Thyroid gland (tissue), 4 donors: ENCODE data around the gene OOSP3. TPM values are rescaled to one million over a fixed set of nuclear protein-coding genes. Genes with fewer than 3 reads are reported as not detected.

Experiments used
- DNase-seq, 2 donors: peaks; one replicate each; pipeline ENCODE4 v3.0.0-alpha.2; 2019
- H3K27ac ChIP-seq, 3 donors: fragments of 200-600 bp; sonication (generic); 1 replicate in 2 of 3; 2 replicates in 1 of 3; pipeline ENCODE4 v1.5.1; 2016 to 2019; ENCODE audit warnings: mild to moderate bottlenecking in 1 of 3, moderate library complexity in 1 of 3
- H3K27me3 ChIP-seq: fragments of 200-600 bp; sonication (generic); one replicate; pipeline ENCODE4 v1.5.1; 2019
- H3K36me3 ChIP-seq, 2 donors: fragments of 200-600 bp; sonication (generic); one replicate each; pipeline ENCODE4 v1.5.1; 2016 to 2019
- H3K4me1 ChIP-seq, 2 donors: fragments of 200-600 bp; sonication (generic); one replicate each; pipeline ENCODE4 v1.5.1; 2017 to 2019
- H3K4me3 ChIP-seq, 3 donors: fragments of 200-600 bp; sonication (generic); replicated peaks in 1 of 3; 1 replicate in 2 of 3; 2 replicates in 1 of 3; pipeline ENCODE4 v1.5.1; 2016; ENCODE audit warnings: mild to moderate bottlenecking in 1 of 3
- H3K9me3 ChIP-seq: fragments of 200-600 bp; sonication (generic); one replicate; pipeline ENCODE4 v1.5.1; 2017
- CTCF ChIP-seq, 6 experiments: fragments of 200-600 bp in 3 of 6; fragments of 450-650 bp in 3 of 6; sonication (generic) in 3 of 6; IDR thresholded peaks; one replicate each; pipeline ENCODE4 v1.5.1; 2016 to 2019; ENCODE audit warnings: antibody characterized with exemption in 6 of 6, mild to moderate bottlenecking in 2 of 6, inconsistent platforms in 1 of 6, moderate library complexity in 1 of 6
- POLR2A ChIP-seq, 2 donors: fragments of 450-650 bp; IDR thresholded peaks; one replicate each; pipeline ENCODE4 v1.6.1; 2017; ENCODE audit warnings: antibody characterized with exemption in 2 of 2, mild to moderate bottlenecking in 2 of 2, moderate library complexity in 1 of 2
- WGBS, 2 donors: methylation state at CpG; one replicate each; pipeline ENCODE4 v1.1.5; 2017; 5-methylcytosine and 5-hydroxymethylcytosine counted together
- intact Hi-C: fragments of 100-400 bp; cut with DNase I; formaldehyde crosslinking; loops from one replicate; pipeline ENCODE4 v1.15.1; 2023
- total RNA-seq, 4 donors: library from RNA; depleted of rRNA; stranded (reverse); fragments of >200 nt; gene quantifications; one replicate each; pipeline ENCODE4 v1.2.3, GENCODE V29; 2016

Gene OOSP3
- total RNA-seq, 4 donors from 2014 or later = not detected

GRCh38 chr11:59894616-59895015 is 16.0 kb downstream of the OOSP3 start:
- TF ChIP-seq CTCF (IDR thresholded peaks at IDR 0.05) (no peak), POLR2A (IDR thresholded peaks at IDR 0.05) (no peak)
- Histone ChIP-seq H3K4me3 (no peak overlapping the region), H3K27me3 (no peaks in the 10 kb centered on the region), H3K4me1 (no peaks in the 10 kb centered on the region), H3K27ac (no peak overlapping the region), H3K36me3 (no peaks in the 10 kb centered on the region), H3K9me3 (no peaks in the 10 kb centered on the region)
- intact Hi-C loops = no loop called here
- WGBS, 2 donors = 83% methylated on average over 1 of the region's 1 CpG
- no peak for DNase-seq

- intact Hi-C loops = no loop called here
- H3K9me3 ChIP-seq = no peaks in the 10 kb centered on the region
- H3K36me3 ChIP-seq = no peaks in the 10 kb centered on the region
- no peaks in the 10 kb centered on the region for H3K27me3 ChIP-seq
- WGBS, 2 donors = 94 to 97% methylated on average over 31 of the region's 31 CpGs
- no peak for TF ChIP-seq CTCF (IDR thresholded peaks at IDR 0.05)
- TF ChIP-seq POLR2A (IDR thresholded peaks at IDR 0.05) = no peak
- no peaks in the 10 kb centered on the region for H3K4me1 ChIP-seq
- no peak for DNase-seq
- no peak overlapping the region for H3K27ac ChIP-seq
- H3K4me3 ChIP-seq = no peak overlapping the region
Observed at GRCh38 chr11:59898046-59898445, 19.5 kb downstream of the OOSP3 start.

- Histone ChIP-seq H3K36me3 (no peaks in the 10 kb centered on the region), H3K4me1 (no peaks in the 10 kb centered on the region), H3K9me3 (no peaks in the 10 kb centered on the region), H3K27me3 (no peaks in the 10 kb centered on the region), H3K27ac (no peak overlapping the region), H3K4me3 (no peak overlapping the region)
- TF ChIP-seq POLR2A (IDR thresholded peaks at IDR 0.05) = no peak
- TF ChIP-seq CTCF (IDR thresholded peaks at IDR 0.05) = no peak
- DNase-seq = no peak
- intact Hi-C loops = no loop called here
- 85 to 88% methylated on average over 7 of the region's 7 CpGs for WGBS, 2 donors
Observed at GRCh38 chr11:59898650-59899049, 20.1 kb downstream of the OOSP3 start.

GRCh38 chr11:59899532-59899931 is 20.9 kb downstream of the OOSP3 start:
- Histone ChIP-seq H3K36me3 (no peaks in the 10 kb centered on the region), H3K9me3 (no peaks in the 10 kb centered on the region), H3K4me1 (no peaks in the 10 kb centered on the region), H3K27ac (no peak overlapping the region), H3K4me3 (no peak overlapping the region), H3K27me3 (no peaks in the 10 kb centered on the region)
- intact Hi-C loops = no loop called here
- TF ChIP-seq CTCF (IDR thresholded peaks at IDR 0.05) (no peak), POLR2A (IDR thresholded peaks at IDR 0.05) (no peak)
- WGBS, 2 donors = 73 to 79% methylated on average over 11 of the region's 11 CpGs
- no peak for DNase-seq

GRCh38 chr11:59900366-59901126 is 22.0 kb downstream of the OOSP3 start:
- H3K9me3 ChIP-seq = no peaks in the 10 kb centered on the region
- no peak for TF ChIP-seq CTCF (IDR thresholded peaks at IDR 0.05)
- TF ChIP-seq POLR2A (IDR thresholded peaks at IDR 0.05) = no peak
- H3K4me3 ChIP-seq = no peak overlapping the region
- no peaks in the 10 kb centered on the region for H3K27me3 ChIP-seq
- H3K27ac ChIP-seq = no peak overlapping the region
- 74 to 84% methylated on average over 6 of the region's 6 CpGs for WGBS, 2 donors
- no peak for DNase-seq
- no peaks in the 10 kb centered on the region for H3K4me1 ChIP-seq
- intact Hi-C loops = no loop called here
- H3K36me3 ChIP-seq = no peaks in the 10 kb centered on the region
